HepG2 (cell line): ENCODE results near the gene EBF3. TPM values are rescaled to one million over a fixed set of nuclear protein-coding genes. Genes with fewer than 3 reads are reported as not detected.

ENCODE experiments used
- ATAC-seq: fragments of 200-7000 bp; cut with Tn5 transposase; 3 replicates; pipeline ENCODE4 v1.9.1; 2020; ENCODE audit warnings: mild to moderate bottlenecking, moderate library complexity
- BruUV-seq: library from RNA; stranded (reverse); fragments of 400-500 nt; replicated peaks from 2 replicates; lab custom pipeline; 2021; lab: Mats Ljungman, UMichigan
- CTCF ChIA-PET: fragments of 300-600 bp; formaldehyde crosslinking; extraction: SDS; loops from one replicate; lab custom pipeline; 2021; ENCODE audit warnings: low total read pairs, inconsistent platforms, low intra/inter-chr PET ratio; lab: Yijun Ruan, JAX
- POLR2A ChIA-PET: fragments of 350-600 bp; sonication (Branson Sonifier 250); formaldehyde crosslinking; loops from one replicate; lab custom pipeline; 2020; ENCODE audit warnings: antibody characterized with exemption, inconsistent platforms; lab: Yijun Ruan, JAX
- DNase-seq: peaks from one replicate; pipeline ENCODE4 v3.0.0-alpha.2; 2015; ENCODE audit warnings: low spot score
- FAIRE-seq: peaks from 3 replicates; lab custom pipeline; 2011; peaks lifted over from hg19 to GRCh38; lab: Jason Lieb, UNC
- H2AFZ ChIP-seq: one replicate; pipeline ENCODE4 v1.6.1; 2011; ENCODE audit warnings: low read length, inconsistent platforms
- H3K27ac ChIP-seq: fragments of 300-600 bp; 3 replicates; pipeline ENCODE4 v1.8.0; 2011; ENCODE audit warnings: mixed run types, mild to moderate bottlenecking, mixed read lengths, low read length, inconsistent platforms; ENCODE audit not compliant: insufficient read depth; ENCODE audit errors: extremely low read length
- H3K27me3 ChIP-seq, 2 experiments: fragments of 200-600 bp in 1 of 2; 2 replicates in 1 of 2; 3 replicates in 1 of 2; pipeline versions ENCODE4 v1.6.0 to v1.8.0; 2011; ENCODE audit warnings: low read length in 2 of 2, mild to moderate bottlenecking in 2 of 2, moderate library complexity in 2 of 2, inconsistent platforms in 1 of 2; ENCODE audit not compliant: insufficient read depth in 2 of 2, control insufficient read depth in 1 of 2
- H3K36me3 ChIP-seq, 2 experiments: fragments of 200-600 bp in 1 of 2; replicated peaks in 1 of 2; 2 replicates in 1 of 2; 3 replicates in 1 of 2; pipeline versions ENCODE4 v1.5.1 to v1.8.0; 2011; ENCODE audit warnings: low read length in 2 of 2, inconsistent platforms in 1 of 2; ENCODE audit not compliant: insufficient read depth in 2 of 2, control insufficient read depth in 1 of 2
- H3K4me1 ChIP-seq: 2 replicates; pipeline ENCODE4 v1.5.1; 2012; ENCODE audit warnings: low read length, inconsistent platforms; ENCODE audit not compliant: insufficient read depth
- H3K4me2 ChIP-seq: 2 replicates; pipeline ENCODE4 v1.6.0; 2011; ENCODE audit warnings: low read depth, low read length, inconsistent platforms
- H3K4me3 ChIP-seq, 3 experiments: fragments of 200-600 bp in 1 of 3; sonication (generic), shearing (Covaris generic) in 1 of 3; replicated peaks in 1 of 3; 2 replicates each; pipeline ENCODE4 v1.5.1; 2011 to 2016; ENCODE audit warnings: low read length in 3 of 3, inconsistent platforms in 2 of 3, low read depth in 2 of 3, mild to moderate bottlenecking in 2 of 3, control low read depth in 1 of 3, mixed read lengths in 1 of 3; ENCODE audit not compliant: insufficient read depth in 1 of 3
- H3K79me2 ChIP-seq: one replicate; pipeline ENCODE4 v1.6.1; 2011; ENCODE audit warnings: low read length, inconsistent platforms; ENCODE audit not compliant: insufficient read depth
- H3K9ac ChIP-seq: 2 replicates; pipeline ENCODE4 v1.6.0; 2011; ENCODE audit warnings: mild to moderate bottlenecking, low read depth, low read length, inconsistent platforms; ENCODE audit not compliant: insufficient read depth
- H3K9me3 ChIP-seq: 2 replicates; pipeline ENCODE4 v1.5.1; 2012; ENCODE audit warnings: mild to moderate bottlenecking, low read length
- H4K20me1 ChIP-seq: 2 replicates; pipeline ENCODE4 v1.6.0; 2011; ENCODE audit warnings: inconsistent platforms, mild to moderate bottlenecking, low read length, moderate library complexity; ENCODE audit not compliant: insufficient read depth
- SIN3B ChIP-seq: fragments of 150-350 bp; IDR thresholded peaks from 2 replicates; pipeline ENCODE4 v1.6.1; 2014; ENCODE audit warnings: low read length
- ZFP82 ChIP-seq: sonication (generic); formaldehyde crosslinking; IDR thresholded peaks from 2 replicates; pipeline ENCODE4 v1.5.1; 2020; ENCODE audit warnings: mild to moderate bottlenecking, missing genetic modification reagents, borderline replicate concordance
- ZNF225 ChIP-seq: sonication (generic); formaldehyde crosslinking; IDR thresholded peaks from 2 replicates; pipeline ENCODE4 v1.4.0; 2020; ENCODE audit warnings: mild to moderate bottlenecking, missing genetic modification reagents
- ZNF451 ChIP-seq: sonication (generic); formaldehyde crosslinking; IDR thresholded peaks from 2 replicates; pipeline ENCODE4 v1.5.0; 2020; ENCODE audit warnings: mild to moderate bottlenecking, missing genetic modification reagents
- ZNF512B ChIP-seq: sonication (generic); formaldehyde crosslinking; IDR thresholded peaks from 2 replicates; pipeline ENCODE4 v1.5.1; 2020; ENCODE audit warnings: missing genetic modification reagents, mild to moderate bottlenecking, borderline replicate concordance
- ZSCAN29 ChIP-seq: sonication (generic); formaldehyde crosslinking; conservative IDR thresholded peaks from 2 replicates; pipeline ENCODE4 v1.4.0; 2020; ENCODE audit warnings: mild to moderate bottlenecking, missing genetic modification reagents
- WGBS: methylation state at CpG from one replicate; pipeline ENCODE4 v1.1.6; 2017; ENCODE audit warnings: low lambda C conversion rate; 5-methylcytosine and 5-hydroxymethylcytosine counted together
- in situ Hi-C: cut with HindIII; loops from 2 replicates; pipeline ENCODE4 v1.10.0; 2017; ENCODE audit warnings: low pct_unique_long_range_greater_than_20kb; ENCODE audit not compliant: extremely low pct_ligation_motif_present
- intact Hi-C: fragments of 100-400 bp; cut with micrococcal nuclease; formaldehyde crosslinking; loops from one replicate; pipeline ENCODE4 v1.10.0; 2022; ENCODE audit not compliant: unreplicated experiment
- polyA plus RNA-seq, 8 experiments: library from polyadenylated mRNA; depleted of rRNA in 3 of 8; stranded (reverse) in 7 of 8; unstranded in 1 of 8; fragments of >200 nt; fragmentation: Illumina TruSeq in 4 of 8; extraction: Trizol in 4 of 8; gene quantifications; 2 replicates each; pipeline versions ENCODE4 v1.2.1 to v1.2.3, GENCODE V29; 2011 to 2016; ENCODE audit warnings: low read depth in 4 of 8, missing spikeins in 1 of 8, mixed read lengths in 1 of 8; ENCODE audit not compliant: insufficient read depth in 1 of 8
- total RNA-seq, 5 experiments: library from RNA; depleted of rRNA; stranded (reverse); fragments of >200 nt; fragmentation: Illumina TruSeq; extraction: Trizol; gene quantifications; 2 replicates each; pipeline ENCODE4 v1.2.3, GENCODE V29; 2016; ENCODE audit warnings: low read depth in 1 of 5

The EBF3 gene
- total and polyA plus RNA-seq, 2 of the 13 experiments (the other 11 are each of a cell fraction or from before 2014, with no cell fraction given): not detected

- Histone ChIP-seq H3K27me3 (peaks cover 3 to 37% of the 10 kb centered on the region in 2 experiments; a peak in 4 of 5 replicates), H3K9ac (no peak overlapping the region), H3K27ac (no peak overlapping the region), H4K20me1 (no peaks in the 10 kb centered on the region), H3K79me2 (no peaks in the 10 kb centered on the region), H3K4me1 (no peaks in the 10 kb centered on the region), H2AFZ (no peak overlapping the region), H3K36me3 (no peaks in the 10 kb centered on the region), H3K4me2 (no peak overlapping the region), H3K4me3 (no peak overlapping the region), H3K9me3 (no peaks in the 10 kb centered on the region)
- 7% methylated on average over 4 of the region's 5 CpGs for WGBS
- FAIRE-seq: no peak
- in situ Hi-C loops (no loop called here), intact Hi-C loops (no loop called here)
- ATAC-seq: no peak
- ChIA-PET CTCF (no interaction called here), POLR2A (no interaction called here)
- TF ChIP-seq ZNF225 (CRISPR knock-in tag): no peak
- TF ChIP-seq ZNF512B (CRISPR knock-in tag): no peak
- no peak for TF ChIP-seq SIN3B
- TF ChIP-seq ZFP82 (CRISPR knock-in tag): no peak
- TF ChIP-seq ZSCAN29 (CRISPR knock-in tag): no peak
- TF ChIP-seq ZNF451 (CRISPR knock-in tag): no peak
- no TSS peak for BruUV-seq
- no peak for DNase-seq
Measured at GRCh38 chr10:129936266-129936922, 27.7 kb downstream of the EBF3 start.
